HEK293 (cell line): ENCODE data around the gene CHFR.

ENCODE experiments used
- CTCF ChIA-PET: fragments of 350-600 bp; formaldehyde crosslinking; extraction: SDS; loops from one replicate; lab custom pipeline; 2021; ENCODE audit warnings: antibody characterized with exemption; lab: Yijun Ruan, JAX
- POLR2A ChIA-PET: fragments of 300-600 bp; formaldehyde crosslinking; extraction: SDS; loops from one replicate; lab custom pipeline; 2020; ENCODE audit warnings: antibody characterized with exemption, inconsistent platforms; lab: Yijun Ruan, JAX
- H3K27ac ChIP-seq: fragments of 200-500 bp; sonication (Bioruptor generic); 2 replicates; pipeline ENCODE4 v1.5.1; 2014; ENCODE audit warnings: low read depth, low read length, control low read depth, inconsistent platforms; ENCODE audit errors: extremely low read depth
- H3K36me3 ChIP-seq, 2 experiments: fragments of 200-500 bp in 1 of 2; sonication (Bioruptor generic) in 1 of 2; 1 replicate in 1 of 2; 2 replicates in 1 of 2; pipeline ENCODE4 v1.5.1; 2014 to 2017; ENCODE audit warnings: inconsistent platforms in 2 of 2, low read length in 2 of 2; ENCODE audit not compliant: control insufficient read depth in 2 of 2, insufficient read depth in 1 of 2
- H3K4me1 ChIP-seq: fragments of 200-500 bp; sonication (Bioruptor generic); 2 replicates; pipeline ENCODE4 v1.5.1; 2014; ENCODE audit warnings: mild to moderate bottlenecking, low read length, inconsistent platforms; ENCODE audit not compliant: control insufficient read depth, insufficient read depth
- H3K4me3 ChIP-seq: 2 replicates; pipeline ENCODE4 v1.5.1; 2011; ENCODE audit warnings: low read depth, mild to moderate bottlenecking, control low read depth, low read length, moderate library complexity
- H3K9me3 ChIP-seq: fragments of 200-500 bp; sonication (Bioruptor generic); 2 replicates; pipeline ENCODE4 v1.5.1; 2014; ENCODE audit warnings: low read depth, low read length, inconsistent platforms; ENCODE audit not compliant: control insufficient read depth, insufficient read depth
- GLI4 ChIP-seq: fragments of 450-650 bp; formaldehyde crosslinking; IDR thresholded peaks from 2 replicates; pipeline ENCODE4 v1.5.1; 2016; ENCODE audit warnings: missing biosample characterization, missing genetic modification characterization
- GLIS1 ChIP-seq: fragments of 450-650 bp; formaldehyde crosslinking; IDR thresholded peaks from 2 replicates; pipeline ENCODE4 v1.5.1; 2016; ENCODE audit warnings: missing biosample characterization, missing genetic modification characterization
- KLF7 ChIP-seq: fragments of 450-650 bp; formaldehyde crosslinking; IDR thresholded peaks from 2 replicates; pipeline ENCODE4 v1.5.1; 2016; ENCODE audit warnings: missing biosample characterization, missing genetic modification characterization, borderline replicate concordance
- MYNN ChIP-seq: fragments of 450-650 bp; formaldehyde crosslinking; IDR thresholded peaks from 2 replicates; pipeline ENCODE4 v1.5.1; 2016; ENCODE audit warnings: missing biosample characterization, missing genetic modification characterization, borderline replicate concordance
- OSR2 ChIP-seq: fragments of 450-650 bp; formaldehyde crosslinking; IDR thresholded peaks from 2 replicates; pipeline ENCODE4 v1.5.1; 2016; ENCODE audit warnings: missing biosample characterization, missing genetic modification characterization
- REPIN1 ChIP-seq: fragments of 450-650 bp; formaldehyde crosslinking; IDR thresholded peaks from 2 replicates; pipeline ENCODE4 v1.5.1; 2017; ENCODE audit warnings: missing biosample characterization, missing genetic modification characterization, low read depth
- SP2 ChIP-seq: fragments of 450-650 bp; formaldehyde crosslinking; IDR thresholded peaks from 2 replicates; pipeline ENCODE4 v1.5.1; 2016; ENCODE audit warnings: missing biosample characterization, missing genetic modification characterization
- SP7 ChIP-seq: fragments of 450-650 bp; formaldehyde crosslinking; IDR thresholded peaks from 2 replicates; pipeline ENCODE4 v1.5.1; 2016; ENCODE audit warnings: missing biosample characterization, missing genetic modification characterization
- WT1 ChIP-seq: fragments of 450-650 bp; formaldehyde crosslinking; IDR thresholded peaks from 2 replicates; pipeline ENCODE4 v1.5.1; 2016; ENCODE audit warnings: missing biosample characterization, missing genetic modification characterization
- YY2 ChIP-seq: fragments of 450-650 bp; formaldehyde crosslinking; IDR thresholded peaks from 2 replicates; pipeline ENCODE4 v1.5.1; 2016; ENCODE audit warnings: missing biosample characterization, missing genetic modification characterization
- ZBTB20 ChIP-seq: fragments of 450-650 bp; formaldehyde crosslinking; IDR thresholded peaks from 2 replicates; pipeline ENCODE4 v1.5.1; 2016; ENCODE audit warnings: missing biosample characterization, missing genetic modification characterization
- ZBTB21 ChIP-seq: fragments of 450-650 bp; formaldehyde crosslinking; IDR thresholded peaks from 2 replicates; pipeline ENCODE4 v1.5.1; 2017; ENCODE audit warnings: missing biosample characterization, missing genetic modification characterization
- ZNF112 ChIP-seq: fragments of 450-650 bp; formaldehyde crosslinking; IDR thresholded peaks from 2 replicates; pipeline ENCODE4 v1.5.0; 2017; ENCODE audit warnings: missing biosample characterization, missing genetic modification characterization
- ZNF114 ChIP-seq: fragments of 450-650 bp; formaldehyde crosslinking; IDR thresholded peaks from 2 replicates; pipeline ENCODE4 v1.5.0; 2017; ENCODE audit warnings: missing biosample characterization, missing genetic modification characterization
- ZNF16 ChIP-seq: fragments of 450-650 bp; formaldehyde crosslinking; IDR thresholded peaks from 2 replicates; pipeline ENCODE4 v1.5.1; 2016; ENCODE audit warnings: low read depth, missing biosample characterization, missing genetic modification characterization
- ZNF2 ChIP-seq: fragments of 450-650 bp; formaldehyde crosslinking; IDR thresholded peaks from 2 replicates; pipeline ENCODE4 v1.5.1; 2016; ENCODE audit warnings: missing biosample characterization, missing genetic modification characterization
- ZNF24 ChIP-seq: fragments of 450-650 bp; formaldehyde crosslinking; IDR thresholded peaks from 2 replicates; pipeline ENCODE4 v1.5.1; 2016; ENCODE audit warnings: missing biosample characterization, missing genetic modification characterization
- ZNF404 ChIP-seq: fragments of 450-650 bp; formaldehyde crosslinking; IDR thresholded peaks from 2 replicates; pipeline ENCODE4 v1.5.1; 2017; ENCODE audit warnings: missing biosample characterization, missing genetic modification characterization
- ZNF560 ChIP-seq: fragments of 450-650 bp; formaldehyde crosslinking; IDR thresholded peaks from 2 replicates; pipeline ENCODE4 v1.5.1; 2017; ENCODE audit warnings: missing biosample characterization, missing genetic modification characterization, borderline replicate concordance
- ZNF624 ChIP-seq: fragments of 450-650 bp; formaldehyde crosslinking; IDR thresholded peaks from 2 replicates; pipeline ENCODE4 v1.5.1; 2017; ENCODE audit warnings: missing biosample characterization, missing genetic modification characterization
- ZNF660 ChIP-seq: fragments of 450-650 bp; IDR thresholded peaks from 2 replicates; pipeline ENCODE4 v1.5.1; 2018; ENCODE audit warnings: missing biosample characterization, mild to moderate bottlenecking, missing genetic modification characterization
- ZNF707 ChIP-seq: fragments of 450-650 bp; formaldehyde crosslinking; IDR thresholded peaks from 2 replicates; pipeline ENCODE4 v1.5.1; 2016; ENCODE audit warnings: missing biosample characterization, missing genetic modification characterization
- ZNF776 ChIP-seq: fragments of 450-650 bp; formaldehyde crosslinking; IDR thresholded peaks from 2 replicates; pipeline ENCODE4 v1.5.0; 2017; ENCODE audit warnings: missing biosample characterization, missing genetic modification characterization, borderline replicate concordance
- ZNF777 ChIP-seq: fragments of 450-650 bp; formaldehyde crosslinking; IDR thresholded peaks from 2 replicates; pipeline ENCODE4 v1.5.1; 2017; ENCODE audit warnings: missing biosample characterization, missing genetic modification characterization, borderline replicate concordance
- ZSCAN23 ChIP-seq: fragments of 450-650 bp; formaldehyde crosslinking; IDR thresholded peaks from 2 replicates; pipeline ENCODE4 v1.5.1; 2016; ENCODE audit warnings: missing biosample characterization, missing genetic modification characterization
- ZXDB ChIP-seq: fragments of 450-650 bp; formaldehyde crosslinking; IDR thresholded peaks from 2 replicates; pipeline ENCODE4 v1.5.1; 2016; ENCODE audit warnings: missing biosample characterization, missing genetic modification characterization
- TF ChIP-seq, protein P1 (sequence below): fragments of 450-650 bp; formaldehyde crosslinking; IDR thresholded peaks from 2 replicates; pipeline ENCODE4 v1.5.1; 2016; ENCODE audit warnings: missing biosample characterization, missing genetic modification characterization
- TF ChIP-seq, protein P2 (sequence below): fragments of 450-650 bp; formaldehyde crosslinking; IDR thresholded peaks from 2 replicates; pipeline ENCODE4 v1.5.1; 2016; ENCODE audit warnings: missing biosample characterization, missing genetic modification characterization
- TF ChIP-seq, protein P3 (sequence below): fragments of 450-650 bp; formaldehyde crosslinking; IDR thresholded peaks from 2 replicates; pipeline ENCODE4; 2016; ENCODE audit warnings: missing biosample characterization, missing genetic modification characterization

CHFR gene

DNA sequence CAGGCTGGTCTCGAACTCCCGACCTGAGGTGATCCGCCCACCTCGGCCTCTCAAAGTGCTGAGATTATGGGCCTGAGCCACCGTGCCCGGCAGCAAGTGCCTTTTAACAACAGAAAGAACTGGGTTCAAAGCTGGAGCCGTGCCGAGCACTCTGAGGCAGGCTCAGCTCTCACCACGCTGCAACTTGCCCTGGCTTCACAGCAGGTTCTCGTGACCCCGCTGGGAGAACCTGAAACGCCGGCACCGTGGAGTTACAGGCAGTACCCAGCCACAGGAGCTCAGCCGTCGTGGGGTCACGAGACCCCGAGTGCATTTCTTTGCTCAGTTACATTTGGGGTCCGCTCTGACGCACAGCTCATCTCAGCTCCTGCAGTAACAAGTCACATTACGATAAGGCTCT lies 73.2 kb downstream of the CHFR start:
- ChIA-PET POLR2A (no interaction called here), CTCF (no interaction called here)
- no peak overlapping the region for H3K4me3 ChIP-seq
- peaks cover 23 to 83% of the 10 kb centered on the region in 2 experiments; a peak in 2 of 3 replicates for H3K36me3 ChIP-seq
- H3K27ac ChIP-seq: no peak overlapping the region
- H3K9me3 ChIP-seq: no peaks in the 10 kb centered on the region
- TF ChIP-seq YY2 (tag by site-specific recombination) (no peak), ZNF776 (no peak), ZNF777 (tag by site-specific recombination) (no peak), WT1 (tag by site-specific recombination) (no peak), ZSCAN23 (tag by site-specific recombination) (no peak), GLIS1 (tag by site-specific recombination) (no peak), SP7 (tag by site-specific recombination) (no peak), MYNN (tag by site-specific recombination) (no peak), ZBTB21 (tag by site-specific recombination) (no peak), KLF7 (tag by site-specific recombination) (no peak), ZNF24 (tag by site-specific recombination) (no peak), ZNF16 (tag by site-specific recombination) (no peak), ZNF624 (no peak), ZNF404 (tag by site-specific recombination) (no peak), ZNF112 (tag by site-specific recombination) (no peak), ZNF114 (tag by site-specific recombination) (no peak), OSR2 (no peak)
- TF ChIP-seq, protein P1, sequence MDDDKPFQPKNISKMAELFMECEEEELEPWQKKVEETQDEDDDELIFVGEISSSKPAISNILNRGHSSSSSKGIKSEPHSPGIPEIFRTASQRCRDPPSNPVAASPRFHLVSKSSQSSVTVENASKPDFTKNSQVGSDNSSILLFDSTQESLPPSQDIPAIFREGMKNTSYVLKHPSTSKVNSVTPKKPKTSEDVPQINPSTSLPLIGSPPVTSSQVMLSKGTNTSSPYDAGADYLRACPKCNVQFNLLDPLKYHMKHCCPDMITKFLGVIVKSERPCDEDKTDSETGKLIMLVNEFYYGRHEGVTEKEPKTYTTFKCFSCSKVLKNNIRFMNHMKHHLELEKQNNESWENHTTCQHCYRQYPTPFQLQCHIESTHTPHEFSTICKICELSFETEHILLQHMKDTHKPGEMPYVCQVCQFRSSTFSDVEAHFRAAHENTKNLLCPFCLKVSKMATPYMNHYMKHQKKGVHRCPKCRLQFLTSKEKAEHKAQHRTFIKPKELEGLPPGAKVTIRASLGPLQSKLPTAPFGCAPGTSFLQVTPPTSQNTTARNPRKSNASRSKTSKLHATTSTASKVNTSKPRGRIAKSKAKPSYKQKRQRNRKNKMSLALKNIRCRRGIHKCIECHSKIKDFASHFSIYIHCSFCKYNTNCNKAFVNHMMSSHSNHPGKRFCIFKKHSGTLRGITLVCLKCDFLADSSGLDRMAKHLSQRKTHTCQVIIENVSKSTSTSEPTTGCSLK: no peak
- TF ChIP-seq, protein P2, sequence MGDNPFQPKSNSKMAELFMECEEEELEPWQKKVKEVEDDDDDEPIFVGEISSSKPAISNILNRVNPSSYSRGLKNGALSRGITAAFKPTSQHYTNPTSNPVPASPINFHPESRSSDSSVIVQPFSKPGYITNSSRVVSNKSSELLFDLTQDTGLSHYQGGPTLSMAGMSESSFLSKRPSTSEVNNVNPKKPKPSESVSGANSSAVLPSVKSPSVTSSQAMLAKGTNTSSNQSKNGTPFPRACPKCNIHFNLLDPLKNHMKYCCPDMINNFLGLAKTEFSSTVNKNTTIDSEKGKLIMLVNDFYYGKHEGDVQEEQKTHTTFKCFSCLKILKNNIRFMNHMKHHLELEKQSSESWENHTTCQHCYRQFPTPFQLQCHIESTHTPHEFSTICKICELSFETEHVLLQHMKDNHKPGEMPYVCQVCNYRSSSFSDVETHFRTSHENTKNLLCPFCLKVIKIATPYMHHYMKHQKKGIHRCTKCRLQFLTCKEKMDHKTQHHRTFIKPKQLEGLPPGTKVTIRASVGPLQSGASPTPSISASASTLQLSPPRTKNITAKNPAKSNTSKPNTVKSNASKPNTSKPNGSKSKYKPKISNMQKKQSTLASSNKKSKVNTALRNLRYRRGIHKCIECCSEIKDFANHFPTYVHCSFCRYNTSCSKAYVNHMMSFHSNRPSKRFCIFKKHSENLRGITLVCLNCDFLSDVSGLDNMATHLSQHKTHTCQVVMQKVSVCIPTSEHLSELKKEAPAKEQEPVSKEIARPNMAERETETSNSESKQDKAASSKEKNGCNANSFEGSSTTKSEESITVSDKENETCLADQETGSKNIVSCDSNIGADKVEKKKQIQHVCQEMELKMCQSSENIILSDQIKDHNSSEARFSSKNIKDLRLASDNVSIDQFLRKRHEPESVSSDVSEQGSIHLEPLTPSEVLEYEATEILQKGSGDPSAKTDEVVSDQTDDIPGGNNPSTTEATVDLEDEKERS: no peak
- no peaks in the 10 kb centered on the region for H3K4me1 ChIP-seq

DNA sequence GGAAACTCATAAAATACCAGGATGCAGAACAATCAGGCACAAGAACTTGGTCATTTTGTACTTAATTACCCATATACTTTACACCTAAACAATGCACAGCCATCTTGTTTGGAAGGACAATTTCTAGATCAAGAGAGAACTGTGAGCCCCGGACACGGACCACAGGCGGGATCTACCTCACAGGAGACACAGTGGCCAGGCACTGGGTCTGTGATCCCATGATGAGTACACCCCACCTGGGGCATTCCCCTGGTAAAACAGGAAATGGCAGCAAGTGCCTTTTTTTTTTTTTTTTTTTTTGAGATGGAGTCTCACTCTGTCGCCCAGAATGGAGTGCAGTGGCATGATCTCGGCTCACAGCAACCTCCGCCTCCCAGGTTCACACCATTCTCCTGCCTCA lies 74.0 kb downstream of the CHFR start:
- Histone ChIP-seq H3K4me1 (no peaks in the 10 kb centered on the region), H3K9me3 (no peaks in the 10 kb centered on the region), H3K4me3 (no peak overlapping the region)
- CTCF ChIA-PET: no interaction called here
- TF ChIP-seq ZNF560 (tag by site-specific recombination): no peak
- no peak for TF ChIP-seq ZNF2 (tag by site-specific recombination)
- TF ChIP-seq, protein P3, sequence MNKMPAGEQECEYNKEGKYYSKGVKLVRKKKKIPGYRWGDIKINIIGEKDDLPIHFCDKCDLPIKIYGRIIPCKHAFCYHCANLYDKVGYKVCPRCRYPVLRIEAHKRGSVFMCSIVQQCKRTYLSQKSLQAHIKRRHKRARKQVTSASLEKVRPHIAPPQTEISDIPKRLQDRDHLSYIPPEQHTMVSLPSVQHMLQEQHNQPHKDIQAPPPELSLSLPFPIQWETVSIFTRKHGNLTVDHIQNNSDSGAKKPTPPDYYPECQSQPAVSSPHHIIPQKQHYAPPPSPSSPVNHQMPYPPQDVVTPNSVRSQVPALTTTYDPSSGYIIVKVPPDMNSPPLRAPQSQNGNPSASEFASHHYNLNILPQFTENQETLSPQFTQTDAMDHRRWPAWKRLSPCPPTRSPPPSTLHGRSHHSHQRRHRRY (tag by site-specific recombination): no peak
- no peak for TF ChIP-seq ZXDB (tag by site-specific recombination)
- TF ChIP-seq ZNF660: no peak
- no peak for TF ChIP-seq ZNF707
- TF ChIP-seq GLI4 (tag by site-specific recombination): no peak
- no peak for TF ChIP-seq SP2 (tag by site-specific recombination)
- TF ChIP-seq REPIN1: no peak
- TF ChIP-seq ZBTB20 (tag by site-specific recombination): no peak
- TF ChIP-seq, all 188 proteins: peak for 0
- no peak overlapping the region for H3K27ac ChIP-seq
- H3K36me3 ChIP-seq: peaks cover 23 to 79% of the 10 kb centered on the region in 2 experiments; a peak in 2 of 3 replicates
- POLR2A ChIA-PET: no interaction called here
